ENCODE results near the gene ZBTB46.

DNA sequence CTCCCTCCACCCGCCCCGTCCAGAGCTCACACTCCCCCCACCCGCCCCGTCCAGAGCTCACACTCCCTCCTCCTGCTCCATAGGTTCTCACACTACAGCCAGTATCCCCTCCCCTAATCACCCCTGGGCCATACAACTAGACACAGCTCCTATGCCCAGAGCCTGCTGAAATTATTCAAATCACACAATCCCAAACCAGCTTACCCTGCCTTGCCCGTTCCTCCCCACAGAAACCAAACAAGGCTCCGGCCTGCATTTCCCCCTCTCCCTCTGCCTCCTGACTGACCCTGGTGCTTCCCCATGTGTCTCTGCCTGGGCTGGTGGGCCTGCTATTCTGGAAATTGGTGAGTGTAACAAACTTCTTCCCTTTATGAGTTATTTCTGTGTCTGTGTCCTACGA is 72.9 kb downstream of the ZBTB46 start:
- TF ChIP-seq, protein P1, sequence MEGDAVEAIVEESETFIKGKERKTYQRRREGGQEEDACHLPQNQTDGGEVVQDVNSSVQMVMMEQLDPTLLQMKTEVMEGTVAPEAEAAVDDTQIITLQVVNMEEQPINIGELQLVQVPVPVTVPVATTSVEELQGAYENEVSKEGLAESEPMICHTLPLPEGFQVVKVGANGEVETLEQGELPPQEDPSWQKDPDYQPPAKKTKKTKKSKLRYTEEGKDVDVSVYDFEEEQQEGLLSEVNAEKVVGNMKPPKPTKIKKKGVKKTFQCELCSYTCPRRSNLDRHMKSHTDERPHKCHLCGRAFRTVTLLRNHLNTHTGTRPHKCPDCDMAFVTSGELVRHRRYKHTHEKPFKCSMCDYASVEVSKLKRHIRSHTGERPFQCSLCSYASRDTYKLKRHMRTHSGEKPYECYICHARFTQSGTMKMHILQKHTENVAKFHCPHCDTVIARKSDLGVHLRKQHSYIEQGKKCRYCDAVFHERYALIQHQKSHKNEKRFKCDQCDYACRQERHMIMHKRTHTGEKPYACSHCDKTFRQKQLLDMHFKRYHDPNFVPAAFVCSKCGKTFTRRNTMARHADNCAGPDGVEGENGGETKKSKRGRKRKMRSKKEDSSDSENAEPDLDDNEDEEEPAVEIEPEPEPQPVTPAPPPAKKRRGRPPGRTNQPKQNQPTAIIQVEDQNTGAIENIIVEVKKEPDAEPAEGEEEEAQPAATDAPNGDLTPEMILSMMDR (IDR thresholded peaks at IDR 0.05 in 8 of 11, conservative IDR thresholded peaks at IDR 0.05 in 3 of 11), result no peak
- TF ChIP-seq POLR2A (IDR thresholded peaks at IDR 0.05), result no peak
- TF ChIP-seq POLR2AphosphoS5 (IDR thresholded peaks at IDR 0.05), result no peak

Measured in spleen (tissue), 7 donors.